Measurements from ENCODE around the gene C1QL4.

C1QL4 gene

DNA sequence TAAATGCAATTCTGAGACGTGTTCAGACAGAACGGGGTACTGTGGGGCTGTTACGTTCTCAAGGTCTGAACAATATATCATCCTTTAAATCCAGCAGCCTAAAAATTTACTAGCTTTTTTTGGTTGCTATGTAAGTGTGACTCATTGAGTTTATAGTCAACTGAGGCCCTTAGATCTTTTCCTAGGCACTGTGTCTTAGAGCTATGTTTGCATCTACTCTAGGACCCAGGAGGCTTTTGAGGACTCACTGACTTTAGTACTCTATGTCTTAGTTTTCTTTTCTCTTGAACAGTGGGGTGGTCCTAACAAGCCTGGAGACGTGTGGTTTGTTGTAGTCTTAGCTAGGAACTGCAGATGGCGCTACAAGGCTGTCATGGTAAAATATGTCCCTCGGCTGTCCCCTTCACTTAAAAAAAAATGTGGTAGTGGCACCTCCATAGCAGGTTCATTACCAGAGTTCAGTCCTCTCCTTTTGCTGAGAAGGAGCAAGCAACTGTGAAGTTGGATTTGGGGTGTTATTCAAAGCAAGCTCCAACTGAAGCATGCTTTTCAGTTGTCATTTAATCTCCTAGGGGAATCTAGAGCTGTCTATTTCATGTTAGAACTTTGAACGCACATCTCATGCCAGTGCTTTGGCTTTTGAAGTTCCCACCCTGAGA lies 21.6 kb upstream of the C1QL4 start:
- peaks cover 11% of the 10 kb centered on the region for H3K27me3 Mint-ChIP-seq
- no peak overlapping the region for H3K27ac Mint-ChIP-seq
- H3K4me1 Mint-ChIP-seq: peaks cover 10% of the 10 kb centered on the region
- H3K9me3 Mint-ChIP-seq: no peaks in the 10 kb centered on the region
- no peaks in the 10 kb centered on the region for H3K36me3 Mint-ChIP-seq
- H3K4me3 Mint-ChIP-seq: no peak overlapping the region

DNA sequence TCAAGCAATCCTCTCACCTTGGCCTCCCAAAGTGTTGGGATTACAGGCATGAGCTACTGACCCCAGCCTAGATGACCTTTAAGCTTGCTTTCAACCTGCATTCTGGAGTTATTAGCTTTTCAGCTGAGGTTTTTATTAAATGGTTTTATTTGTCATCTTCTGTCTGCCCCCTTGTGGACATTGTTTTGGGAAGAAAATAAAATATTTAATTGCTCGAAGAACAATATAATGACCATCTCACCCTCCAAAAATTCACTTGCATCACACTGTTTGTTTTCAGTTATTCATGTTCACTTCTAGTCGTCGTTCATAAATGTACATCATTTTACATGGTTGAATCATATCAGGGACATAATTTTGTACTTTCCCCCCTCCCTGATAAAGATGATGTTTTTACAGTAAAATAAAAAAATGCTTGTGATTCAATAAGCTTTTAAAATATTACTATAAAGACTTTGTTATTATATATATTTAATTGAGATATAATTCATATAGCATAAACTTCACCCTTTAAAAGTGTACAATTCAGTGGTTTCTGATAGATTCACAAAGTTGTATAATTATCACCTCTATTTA lies 20.2 kb upstream of the C1QL4 start:
- H3K9me3 Mint-ChIP-seq: no peaks in the 10 kb centered on the region
- no peaks in the 10 kb centered on the region for H3K36me3 Mint-ChIP-seq
- peaks cover 15% of the 10 kb centered on the region for H3K27me3 Mint-ChIP-seq
- peaks cover 10% of the 10 kb centered on the region for H3K4me1 Mint-ChIP-seq
- H3K27ac Mint-ChIP-seq: no peak overlapping the region
- no peak overlapping the region for H3K4me3 Mint-ChIP-seq

GRCh38 chr12:49355913-49356312 lies 18.9 kb upstream of the C1QL4 start:
- no peak overlapping the region for H3K4me3 Mint-ChIP-seq
- H3K27me3 Mint-ChIP-seq: peaks cover 16% of the 10 kb centered on the region
- H3K36me3 Mint-ChIP-seq: no peaks in the 10 kb centered on the region
- H3K4me1 Mint-ChIP-seq: peaks cover 10% of the 10 kb centered on the region
- no peaks in the 10 kb centered on the region for H3K9me3 Mint-ChIP-seq
- no peak overlapping the region for H3K27ac Mint-ChIP-seq

GRCh38 chr12:49352351-49352750 lies 15.4 kb upstream of the C1QL4 start:
- Mint-ChIP-seq H3K27me3 (peaks cover 25% of the 10 kb centered on the region), H3K27ac (no peak overlapping the region), H3K4me3 (no peak overlapping the region), H3K4me1 (peaks cover 2% of the 10 kb centered on the region), H3K36me3 (no peaks in the 10 kb centered on the region), H3K9me3 (no peaks in the 10 kb centered on the region)

- Mint-ChIP-seq H3K9me3 (no peaks in the 10 kb centered on the region), H3K4me1 (peaks cover 23% of the 10 kb centered on the region), H3K27ac (no peak overlapping the region), H3K36me3 (no peaks in the 10 kb centered on the region), H3K27me3 (peaks cover 35% of the 10 kb centered on the region), H3K4me3 (no peak overlapping the region)
These were observed 12.3 kb upstream of the C1QL4 start for GRCh38 chr12:49349266-49349665.

DNA sequence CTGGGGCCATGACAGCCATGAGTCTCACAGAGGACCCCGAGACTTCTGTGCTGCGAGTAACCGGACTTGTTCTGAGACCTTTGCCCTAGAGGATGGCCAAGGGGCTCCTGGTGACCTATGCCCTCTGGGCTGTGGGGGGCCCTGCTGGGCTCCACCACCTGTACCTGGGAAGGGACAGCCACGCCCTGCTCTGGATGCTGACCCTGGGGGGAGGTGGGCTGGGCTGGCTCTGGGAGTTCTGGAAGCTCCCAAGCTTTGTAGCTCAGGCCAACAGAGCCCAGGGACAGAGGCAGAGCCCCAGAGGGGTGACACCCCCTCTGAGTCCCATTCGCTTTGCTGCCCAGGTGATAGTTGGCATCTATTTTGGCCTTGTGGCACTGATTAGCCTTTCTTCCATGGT lies 11.8 kb upstream of the C1QL4 start:
- Mint-ChIP-seq H3K4me1 (peaks cover 28% of the 10 kb centered on the region), H3K9me3 (no peaks in the 10 kb centered on the region), H3K36me3 (no peaks in the 10 kb centered on the region), H3K27ac (no peak overlapping the region), H3K4me3 (no peak overlapping the region), H3K27me3 (peaks cover 38% of the 10 kb centered on the region)

DNA sequence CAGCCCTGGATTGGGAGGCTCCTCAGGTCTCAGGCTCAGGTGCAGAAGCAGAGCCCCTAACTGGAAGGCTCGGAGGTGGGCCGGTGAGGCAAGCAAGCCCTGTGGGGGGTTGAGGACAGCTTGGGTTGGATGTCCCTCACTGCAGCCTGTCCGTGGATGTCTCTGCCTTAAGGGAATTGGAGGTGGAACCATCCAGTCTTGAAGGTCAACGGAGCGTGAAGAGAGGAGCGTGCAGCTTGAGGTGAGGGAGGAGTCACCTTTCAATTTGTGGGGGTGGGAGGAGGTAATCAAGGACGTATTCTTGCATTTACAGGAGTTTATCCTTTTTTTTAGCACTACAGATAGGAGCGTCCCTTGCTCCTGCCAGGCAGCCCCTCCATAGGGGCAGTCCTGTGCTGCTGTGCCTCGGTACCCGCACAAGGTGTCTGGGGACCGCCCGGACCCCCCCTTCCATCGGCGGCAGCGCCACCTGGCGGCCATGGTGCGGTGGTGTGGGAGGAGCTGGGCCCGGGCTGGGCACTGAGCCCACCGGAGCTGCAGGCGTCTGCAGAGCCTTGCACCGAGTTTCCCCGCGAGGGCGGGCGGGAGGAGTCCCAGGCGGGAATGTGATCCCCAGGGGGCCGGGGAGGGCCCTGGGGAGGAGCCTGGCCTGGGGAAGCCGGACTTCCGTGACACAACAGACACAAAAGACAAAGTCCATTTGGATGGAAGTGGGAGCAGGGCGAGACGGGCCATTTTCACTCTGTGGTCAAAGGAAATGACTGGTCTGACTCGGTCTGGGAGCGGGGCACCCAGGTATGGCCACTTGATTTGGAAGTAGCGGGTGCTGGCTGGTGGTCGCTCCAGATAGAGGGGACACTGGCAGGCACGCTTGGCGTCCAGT lies 10.6 kb upstream of the C1QL4 start:
- Mint-ChIP-seq H3K36me3 (no peaks in the 10 kb centered on the region), H3K4me3 (peak overlapping the region; percentile 81), H3K27ac (no peak overlapping the region), H3K9me3 (no peaks in the 10 kb centered on the region), H3K4me1 (peaks cover 39% of the 10 kb centered on the region), H3K27me3 (peaks cover 40% of the 10 kb centered on the region)

GRCh38 chr12:49346659-49347310 lies 9.8 kb upstream of the C1QL4 start, which contains the start of gene DNAJC22:
Gene DNAJC22 (plus strand): TSS chr12:49346888. CDS start chr12:49348873, 1,985 bp downstream.
- H3K27me3 Mint-ChIP-seq: peaks cover 40% of the 10 kb centered on the region
- no peaks in the 10 kb centered on the region for H3K9me3 Mint-ChIP-seq
- peak within 1 kb of the TSS; percentile 55 for H3K27ac Mint-ChIP-seq
- H3K4me1 Mint-ChIP-seq: peaks cover 40% of the 10 kb centered on the region
- H3K4me3 Mint-ChIP-seq: peak within 1 kb of the TSS; percentile 81
- no peaks in the 10 kb centered on the region for H3K36me3 Mint-ChIP-seq

- H3K27me3 Mint-ChIP-seq: peaks cover 39% of the 10 kb centered on the region
- no peaks in the 10 kb centered on the region for H3K9me3 Mint-ChIP-seq
- H3K36me3 Mint-ChIP-seq: no peaks in the 10 kb centered on the region
- peak overlapping the region; percentile 81 for H3K4me3 Mint-ChIP-seq
- peaks cover 40% of the 10 kb centered on the region for H3K4me1 Mint-ChIP-seq
- peak overlapping the region; percentile 55 for H3K27ac Mint-ChIP-seq
These were observed 9.1 kb upstream of the C1QL4 start for GRCh38 chr12:49345825-49346658.

DNA sequence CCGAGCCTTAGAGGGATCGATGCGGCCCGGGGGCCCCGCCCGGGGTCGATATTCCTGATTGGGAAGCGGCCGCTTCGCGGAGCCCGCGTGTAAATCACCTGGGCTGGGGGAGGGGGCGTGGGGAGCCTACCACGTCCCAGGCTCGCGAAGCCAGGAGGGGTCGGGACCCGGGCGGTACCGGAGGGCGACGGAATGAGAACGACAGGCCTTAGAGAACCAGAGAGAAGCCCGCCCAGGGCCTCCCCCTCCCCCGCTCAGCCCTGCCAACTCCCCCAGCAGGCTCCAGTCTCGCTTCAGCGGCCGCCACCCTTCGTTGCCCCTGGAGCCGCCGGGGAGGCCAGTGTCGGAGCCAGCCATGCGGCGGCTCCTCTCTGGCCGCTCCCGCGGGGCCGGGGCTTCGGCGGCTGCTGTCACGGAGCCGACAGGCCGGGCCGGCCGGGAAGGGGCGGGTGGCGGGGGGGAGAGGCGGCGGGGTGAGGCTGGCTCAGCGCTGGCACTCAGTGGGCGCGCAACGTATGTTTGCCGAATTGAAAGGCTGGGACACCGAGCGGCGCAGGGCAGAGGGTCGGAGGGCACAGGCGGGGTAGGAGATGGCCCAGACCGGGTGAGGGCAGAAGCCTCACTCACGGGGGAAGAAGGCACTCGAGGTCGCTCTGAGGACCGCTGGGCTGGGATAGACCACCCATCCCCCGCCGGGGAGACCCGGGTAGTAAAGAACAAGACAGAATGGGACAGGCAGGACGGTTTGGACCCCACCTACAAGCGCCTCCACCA lies 8.2 kb upstream of the C1QL4 start:
- peaks cover 41% of the 10 kb centered on the region for H3K27me3 Mint-ChIP-seq
- H3K36me3 Mint-ChIP-seq: no peaks in the 10 kb centered on the region
- H3K4me1 Mint-ChIP-seq: peaks cover 40% of the 10 kb centered on the region
- H3K4me3 Mint-ChIP-seq: peak overlapping the region; percentile 65
- H3K27ac Mint-ChIP-seq: peak overlapping the region; percentile 55
- no peaks in the 10 kb centered on the region for H3K9me3 Mint-ChIP-seq

- H3K27ac Mint-ChIP-seq: no peak overlapping the region
- no peak overlapping the region for H3K4me3 Mint-ChIP-seq
- peaks cover 40% of the 10 kb centered on the region for H3K4me1 Mint-ChIP-seq
- no peaks in the 10 kb centered on the region for H3K36me3 Mint-ChIP-seq
- no peaks in the 10 kb centered on the region for H3K9me3 Mint-ChIP-seq
- peaks cover 44% of the 10 kb centered on the region for H3K27me3 Mint-ChIP-seq
These were observed 7.6 kb upstream of the C1QL4 start for GRCh38 chr12:49344486-49345050.

- Mint-ChIP-seq H3K4me3 (peak overlapping the region; percentile 64), H3K9me3 (no peaks in the 10 kb centered on the region), H3K27me3 (peaks cover 40% of the 10 kb centered on the region), H3K4me1 (peaks cover 42% of the 10 kb centered on the region), H3K36me3 (no peaks in the 10 kb centered on the region), H3K27ac (peak overlapping the region; percentile 82)
These were observed 6.1 kb upstream of the C1QL4 start for GRCh38 chr12:49342914-49343731.

GRCh38 chr12:49342066-49342913 lies 5.3 kb upstream of the C1QL4 start:
- Mint-ChIP-seq H3K36me3 (no peaks in the 10 kb centered on the region), H3K4me3 (peak overlapping the region; percentile 64), H3K9me3 (no peaks in the 10 kb centered on the region), H3K4me1 (peaks cover 48% of the 10 kb centered on the region), H3K27me3 (peaks cover 42% of the 10 kb centered on the region), H3K27ac (peak overlapping the region; percentile 82)
